Measurements from ENCODE around the gene TUBB6. TPM values are rescaled to one million over a fixed set of nuclear protein-coding genes. Genes with fewer than 3 reads are reported as not detected.

Gene TUBB6
- total and polyA plus RNA-seq, 4 donors = 57.8 to 157 (median 109) TPM

DNA sequence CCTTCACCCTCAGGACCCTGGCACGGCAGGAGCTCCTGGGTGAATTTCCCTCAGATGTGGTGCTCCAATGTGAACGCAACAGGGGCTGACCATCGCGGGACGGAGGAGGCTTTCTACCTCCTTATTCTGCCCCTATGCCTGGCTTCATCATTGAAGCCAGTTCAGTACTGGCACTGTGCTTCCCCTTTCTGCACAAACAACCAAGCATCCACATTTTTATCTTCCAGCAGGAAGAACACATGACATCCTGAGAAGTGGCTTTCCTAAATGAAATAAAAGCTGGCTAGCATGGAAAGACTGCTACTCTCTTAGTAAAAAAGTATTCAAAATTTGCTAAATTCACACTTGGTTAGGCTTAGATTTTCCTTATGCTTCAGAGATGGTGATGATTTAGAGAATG lies 44.1 kb downstream of the TUBB6 start:
- DNase-seq (no peak), ATAC-seq (ENCODE audit: insufficient read depth, low FRiP score) (no peak)
- Histone ChIP-seq H3K4me1 (ENCODE audit: control insufficient read depth in 5 of 5, insufficient read depth in 5 of 5, low read length in 5 of 5) (no peaks in the 10 kb centered on the region), H3K27me3 (ENCODE audit: control insufficient read depth in 3 of 3, insufficient read depth in 3 of 3, low read length in 2 of 3) (no peaks in the 10 kb centered on the region), H3K27ac (ENCODE audit: low read depth in 1 of 2, low read length in 1 of 2) (no peak overlapping the region), H3K9ac (ENCODE audit: insufficient read depth in 1 of 2, low read length in 2 of 2) (no peak overlapping the region), H3K36me3 (ENCODE audit: control insufficient read depth in 4 of 4, insufficient read depth in 4 of 4, low read length in 4 of 4) (peaks cover 32 to 49% (median 41%) of the 10 kb centered on the region in 4 donors), H3K4me3 (no peak overlapping the region), H3K9me3 (ENCODE audit: control insufficient read depth in 4 of 4, insufficient read depth in 3 of 4, low read length in 3 of 4) (peaks cover 0 to 2% (median 0%) of the 10 kb centered on the region in 4 donors)
- TF ChIP-seq, protein P1, sequence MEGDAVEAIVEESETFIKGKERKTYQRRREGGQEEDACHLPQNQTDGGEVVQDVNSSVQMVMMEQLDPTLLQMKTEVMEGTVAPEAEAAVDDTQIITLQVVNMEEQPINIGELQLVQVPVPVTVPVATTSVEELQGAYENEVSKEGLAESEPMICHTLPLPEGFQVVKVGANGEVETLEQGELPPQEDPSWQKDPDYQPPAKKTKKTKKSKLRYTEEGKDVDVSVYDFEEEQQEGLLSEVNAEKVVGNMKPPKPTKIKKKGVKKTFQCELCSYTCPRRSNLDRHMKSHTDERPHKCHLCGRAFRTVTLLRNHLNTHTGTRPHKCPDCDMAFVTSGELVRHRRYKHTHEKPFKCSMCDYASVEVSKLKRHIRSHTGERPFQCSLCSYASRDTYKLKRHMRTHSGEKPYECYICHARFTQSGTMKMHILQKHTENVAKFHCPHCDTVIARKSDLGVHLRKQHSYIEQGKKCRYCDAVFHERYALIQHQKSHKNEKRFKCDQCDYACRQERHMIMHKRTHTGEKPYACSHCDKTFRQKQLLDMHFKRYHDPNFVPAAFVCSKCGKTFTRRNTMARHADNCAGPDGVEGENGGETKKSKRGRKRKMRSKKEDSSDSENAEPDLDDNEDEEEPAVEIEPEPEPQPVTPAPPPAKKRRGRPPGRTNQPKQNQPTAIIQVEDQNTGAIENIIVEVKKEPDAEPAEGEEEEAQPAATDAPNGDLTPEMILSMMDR (IDR thresholded peaks at IDR 0.05; ENCODE audit: control extremely low read depth, extremely low read depth) = no peak
- 96 to 98% methylated on average over 5 of the region's 5 CpGs for WGBS, 2 donors

DNA sequence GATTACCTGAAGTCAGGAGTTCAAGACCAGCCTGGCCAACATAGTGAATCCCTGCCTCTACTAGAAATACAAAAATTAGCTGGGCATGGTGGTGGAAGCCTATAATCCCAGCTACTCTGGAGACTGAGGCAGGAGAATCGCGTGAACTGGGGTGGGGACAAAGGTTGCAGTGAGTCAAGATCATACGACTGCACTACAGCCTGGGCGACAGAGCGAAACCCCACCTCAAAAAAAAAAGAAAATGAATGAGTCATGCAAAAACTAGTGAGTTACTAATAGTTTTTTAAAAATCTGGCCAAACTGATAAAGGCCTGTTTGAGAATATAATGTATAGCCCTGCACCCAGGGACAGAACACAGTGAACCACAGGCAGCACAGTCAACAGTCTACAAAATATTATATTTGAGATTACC lies 51.5 kb downstream of the TUBB6 start:
- peaks cover 29 to 41% (median 38%) of the 10 kb centered on the region in 4 donors for H3K36me3 ChIP-seq (ENCODE audit: control insufficient read depth in 4 of 4, insufficient read depth in 4 of 4, low read length in 4 of 4)
- 98% methylated on average over 5 of the region's 5 CpGs for WGBS, 2 donors

DNA sequence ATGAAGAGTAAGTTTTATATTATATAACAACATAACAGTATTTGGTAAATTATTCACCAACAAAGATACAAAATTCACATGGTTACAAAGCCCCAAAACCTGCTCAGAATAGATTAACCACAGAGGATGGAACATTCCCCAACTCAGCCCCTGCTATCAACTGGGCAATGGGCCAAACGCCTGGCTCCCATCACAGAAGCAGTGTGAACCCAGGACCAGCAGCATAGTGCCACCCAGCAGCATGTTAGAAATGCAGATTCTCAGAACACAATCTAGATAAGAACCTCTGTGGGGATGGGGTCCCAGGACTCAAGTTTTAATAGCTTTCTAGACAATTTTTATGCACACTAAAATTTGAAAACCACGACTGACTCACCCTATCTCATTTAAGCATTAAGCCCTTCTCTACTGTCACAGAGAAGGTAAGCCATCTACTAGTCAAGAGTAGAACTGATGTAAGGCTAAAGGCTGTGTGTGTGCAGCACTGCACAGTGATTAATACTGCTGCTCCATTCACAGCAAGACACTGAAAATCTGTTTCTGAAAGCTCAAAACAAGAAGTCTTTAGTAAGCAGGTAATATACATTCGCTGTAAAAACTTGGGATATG lies 53.8 kb downstream of the TUBB6 start:
- TF ChIP-seq, protein P1 (IDR thresholded peaks at IDR 0.05; ENCODE audit: control extremely low read depth, extremely low read depth) = no peak
- peaks cover 0 to 5% (median 0%) of the 10 kb centered on the region in 5 donors for H3K4me1 ChIP-seq (ENCODE audit: control insufficient read depth in 5 of 5, insufficient read depth in 5 of 5, low read length in 5 of 5)
- no peaks in the 10 kb centered on the region for H3K27me3 ChIP-seq (ENCODE audit: control insufficient read depth in 3 of 3, insufficient read depth in 3 of 3, low read length in 2 of 3)
- no peak overlapping the region for H3K4me3 ChIP-seq
- no peaks in the 10 kb centered on the region for H3K9me3 ChIP-seq (ENCODE audit: control insufficient read depth in 4 of 4, insufficient read depth in 3 of 4, low read length in 3 of 4)
- DNase-seq = no peak
- H3K36me3 ChIP-seq (ENCODE audit: control insufficient read depth in 4 of 4, insufficient read depth in 4 of 4, low read length in 4 of 4) = peaks cover 25 to 45% (median 36%) of the 10 kb centered on the region in 4 donors
- H3K27ac ChIP-seq (ENCODE audit: low read depth in 1 of 2, low read length in 1 of 2) = peak overlapping the region in 1 of 2 donors; percentile 62
- 82 to 93% methylated on average over 3 of the region's 3 CpGs for WGBS, 2 donors
- H3K9ac ChIP-seq (ENCODE audit: insufficient read depth in 1 of 2, low read length in 2 of 2) = no peak overlapping the region
- ATAC-seq (ENCODE audit: insufficient read depth, low FRiP score) = no peak

More for the DNA sequence above, 51.5 kb downstream of the TUBB6 start:
- peaks cover 0 to 5% (median 0%) of the 10 kb centered on the region in 5 donors for H3K4me1 ChIP-seq (ENCODE audit: control insufficient read depth in 5 of 5, insufficient read depth in 5 of 5, low read length in 5 of 5)
- TF ChIP-seq, protein P1 (IDR thresholded peaks at IDR 0.05; ENCODE audit: control extremely low read depth, extremely low read depth) = no peak
- DNase-seq (no peak), ATAC-seq (ENCODE audit: insufficient read depth, low FRiP score) (no peak)
- H3K9me3 ChIP-seq (ENCODE audit: control insufficient read depth in 4 of 4, insufficient read depth in 3 of 4, low read length in 3 of 4) = no peaks in the 10 kb centered on the region
- H3K9ac ChIP-seq (ENCODE audit: insufficient read depth in 1 of 2, low read length in 2 of 2) = no peak overlapping the region
- H3K27me3 ChIP-seq (ENCODE audit: control insufficient read depth in 3 of 3, insufficient read depth in 3 of 3, low read length in 2 of 3) = no peaks in the 10 kb centered on the region
- no peak overlapping the region for H3K4me3 ChIP-seq
- H3K27ac ChIP-seq (ENCODE audit: low read depth in 1 of 2, low read length in 1 of 2) = no peak overlapping the region

Measured in lung (tissue), 12 donors.